Peyer's patch (tissue), 4 donors: ENCODE measurements around the gene RSPRY1. TPM values are rescaled to one million over a fixed set of nuclear protein-coding genes. Genes with fewer than 3 reads are reported as not detected.

Experiments used
- DNase-seq, 3 donors: peaks; one replicate each; pipeline ENCODE4 v3.0.0-alpha.2; 2017 to 2019
- H3K27ac ChIP-seq, 4 donors: fragments of 200-600 bp; sonication (generic); one replicate each; pipeline ENCODE4 v1.5.1; 2016 to 2019
- H3K27me3 ChIP-seq, 2 donors: fragments of 200-600 bp; sonication (generic); one replicate each; pipeline ENCODE4 v1.5.1; 2019
- H3K36me3 ChIP-seq, 3 donors: fragments of 200-600 bp; sonication (generic); one replicate each; pipeline ENCODE4 v1.5.1; 2016 to 2019
- H3K4me1 ChIP-seq, 4 donors: fragments of 200-600 bp; sonication (generic); one replicate each; pipeline ENCODE4 v1.5.1; 2016 to 2019
- H3K4me3 ChIP-seq, 4 donors: fragments of 200-600 bp; sonication (generic); 1 replicate in 3 of 4; 2 replicates in 1 of 4; pipeline ENCODE4 v1.5.1; 2016 to 2019; ENCODE audit warnings: mild to moderate bottlenecking in 1 of 4
- H3K9me3 ChIP-seq, 4 donors: fragments of 200-600 bp; sonication (generic); one replicate each; pipeline ENCODE4 v1.5.1; 2016 to 2019; ENCODE audit warnings: mild to moderate bottlenecking in 1 of 4
- CTCF ChIP-seq, 6 experiments: fragments of 450-650 bp in 4 of 6; fragments of 200-600 bp in 2 of 6; sonication (generic) in 1 of 6; IDR thresholded peaks; one replicate each; pipeline ENCODE4 v1.5.1; 2017 to 2019; ENCODE audit warnings: antibody characterized with exemption in 6 of 6, mild to moderate bottlenecking in 3 of 6, moderate library complexity in 1 of 6
- POLR2A ChIP-seq, 2 donors: fragments of 450-650 bp; IDR thresholded peaks; one replicate each; pipeline ENCODE4 v1.5.1; 2017; ENCODE audit warnings: antibody characterized with exemption in 2 of 2, mild to moderate bottlenecking in 2 of 2, moderate library complexity in 2 of 2
- total RNA-seq, 4 donors: library from RNA; depleted of rRNA; stranded (reverse); fragments of >200 nt; gene quantifications; one replicate each; pipeline ENCODE4 v1.1.0, GENCODE V29; 2016

RSPRY1 gene
- total RNA-seq, 4 donors from 2014 or later, result 49.0 to 84.7 (median 65.1) TPM

GRCh38 chr16:57244767-57245471 lies 58.8 kb downstream of the RSPRY1 start, which contains the start of gene ARL2BP:
Gene ARL2BP (plus strand): TSS chr16:57245259. CDS start chr16:57245368, 109 bp downstream.
- Histone ChIP-seq H3K27me3 (no peaks in the 10 kb centered on the region), H3K9me3 (no peaks in the 10 kb centered on the region), H3K27ac (peak within 1 kb of the TSS; percentile 87 to 95 (median 88)), H3K4me3 (peak within 1 kb of the TSS; percentile 69 to 90 (median 74)), H3K4me1 (peaks cover 0 to 9% (median 0%) of the 10 kb centered on the region in 4 donors), H3K36me3 (peaks cover 0 to 30% (median 0%) of the 10 kb centered on the region in 3 donors)
- TF ChIP-seq POLR2A (IDR thresholded peaks at IDR 0.05) (peak; percentile 78 to 90), CTCF (IDR thresholded peaks at IDR 0.05) (no peak)
- DNase-seq, result peak; percentile 98 to 99 (median 99)

GRCh38 chr16:57245472-57246113 lies 59.5 kb downstream of the RSPRY1 start:
- Histone ChIP-seq H3K4me3 (peak overlapping the region; percentile 69 to 90 (median 74)), H3K9me3 (no peaks in the 10 kb centered on the region), H3K27me3 (no peaks in the 10 kb centered on the region), H3K27ac (peak overlapping the region; percentile 87 to 95 (median 88)), H3K4me1 (peaks cover 0 to 9% (median 0%) of the 10 kb centered on the region in 4 donors), H3K36me3 (peaks cover 0 to 37% (median 0%) of the 10 kb centered on the region in 3 donors)
- TF ChIP-seq POLR2A (IDR thresholded peaks at IDR 0.05) (no peak), CTCF (IDR thresholded peaks at IDR 0.05) (no peak)
- DNase-seq, result peak in 1 of 3 donors; percentile 38

GRCh38 chr16:57251352-57251751 lies 65.2 kb downstream of the RSPRY1 start:
- DNase-seq, result no peak
- Histone ChIP-seq H3K4me1 (peaks cover 0 to 12% (median 2%) of the 10 kb centered on the region in 4 donors), H3K36me3 (peaks cover 0 to 92% (median 0%) of the 10 kb centered on the region in 3 donors), H3K27ac (no peak overlapping the region), H3K27me3 (no peaks in the 10 kb centered on the region), H3K9me3 (no peaks in the 10 kb centered on the region), H3K4me3 (no peak overlapping the region)
- TF ChIP-seq CTCF (IDR thresholded peaks at IDR 0.05), result no peak
- no peak for TF ChIP-seq POLR2A (IDR thresholded peaks at IDR 0.05)

GRCh38 chr16:57252148-57252721 lies 66.1 kb downstream of the RSPRY1 start:
- no peak for DNase-seq
- Histone ChIP-seq H3K4me1 (peaks cover 0 to 9% (median 2%) of the 10 kb centered on the region in 4 donors), H3K9me3 (no peaks in the 10 kb centered on the region), H3K27ac (no peak overlapping the region), H3K27me3 (no peaks in the 10 kb centered on the region), H3K4me3 (no peak overlapping the region), H3K36me3 (peaks cover 0 to 94% (median 0%) of the 10 kb centered on the region in 3 donors)
- TF ChIP-seq CTCF (IDR thresholded peaks at IDR 0.05) (no peak), POLR2A (IDR thresholded peaks at IDR 0.05) (peak in 1 of 2 donors; percentile 45)

- no peak for DNase-seq
- Histone ChIP-seq H3K4me1 (peaks cover 0 to 9% (median 2%) of the 10 kb centered on the region in 4 donors), H3K36me3 (peaks cover 0 to 96% (median 0%) of the 10 kb centered on the region in 3 donors), H3K4me3 (no peak overlapping the region), H3K9me3 (no peaks in the 10 kb centered on the region), H3K27me3 (no peaks in the 10 kb centered on the region), H3K27ac (no peak overlapping the region)
- no peak for TF ChIP-seq CTCF (IDR thresholded peaks at IDR 0.05)
- TF ChIP-seq POLR2A (IDR thresholded peaks at IDR 0.05), result no peak
Observed at GRCh38 chr16:57253466-57253865, 67.3 kb downstream of the RSPRY1 start.
